Stimulated activated CD4-positive, alpha-beta T cell treated with anti-CD3 and anti-CD28 coated beads, Interleukin-1b, Interleukin-23, amount 100 ng/mL, for 1 hour (primary cell): ENCODE measurements around the gene ANK3.

ENCODE experiments used
- DNase-seq, 2 donors: peaks; one replicate each; pipeline ENCODE4 v3.0.0-alpha.2; 2020; ENCODE audit warnings: low read depth in 2 of 2

ANK3 gene

DNA sequence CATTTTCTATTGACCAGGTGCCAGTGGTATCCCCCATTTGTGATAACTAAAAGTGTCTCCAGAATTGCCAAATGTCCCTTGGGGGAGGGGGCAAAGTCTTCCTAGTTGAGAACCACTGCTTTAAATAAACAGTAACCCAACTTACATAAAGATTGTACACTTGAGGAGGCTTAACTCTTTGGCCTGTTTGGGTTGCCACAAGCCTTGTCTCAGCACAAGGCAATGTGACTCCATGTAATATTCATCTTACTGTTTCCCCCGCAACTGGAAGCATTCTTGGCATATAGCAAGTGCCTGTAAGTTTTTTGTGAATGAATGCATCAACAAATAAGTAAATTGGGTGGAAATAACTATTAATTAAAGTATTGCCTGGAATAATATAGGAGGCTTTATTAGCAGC lies 108.3 kb downstream of the ANK3 start:
- DNase-seq = no peak

- DNase-seq = no peak
These were observed 109.2 kb downstream of the ANK3 start for GRCh38 chr10:60280475-60280874.

DNA sequence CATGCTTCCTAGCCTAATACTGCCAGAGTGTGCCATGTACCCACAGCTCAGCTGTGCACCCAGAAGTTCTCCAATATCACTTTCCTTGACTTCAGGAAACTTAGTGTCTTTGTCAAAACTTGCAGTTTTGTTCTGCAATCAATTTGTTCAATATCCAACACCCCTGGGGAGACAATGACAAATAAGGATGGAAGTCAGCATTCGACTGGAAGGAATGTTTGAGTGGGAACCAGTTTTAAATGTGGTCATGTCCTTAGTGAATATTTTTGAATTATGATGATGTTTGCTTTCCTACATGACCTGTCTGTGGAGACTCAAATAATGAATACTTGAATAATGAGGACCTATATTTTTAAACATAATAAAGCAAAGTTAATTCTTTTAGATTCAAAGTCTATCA lies 112.0 kb downstream of the ANK3 start:
- DNase-seq = no peak

DNA sequence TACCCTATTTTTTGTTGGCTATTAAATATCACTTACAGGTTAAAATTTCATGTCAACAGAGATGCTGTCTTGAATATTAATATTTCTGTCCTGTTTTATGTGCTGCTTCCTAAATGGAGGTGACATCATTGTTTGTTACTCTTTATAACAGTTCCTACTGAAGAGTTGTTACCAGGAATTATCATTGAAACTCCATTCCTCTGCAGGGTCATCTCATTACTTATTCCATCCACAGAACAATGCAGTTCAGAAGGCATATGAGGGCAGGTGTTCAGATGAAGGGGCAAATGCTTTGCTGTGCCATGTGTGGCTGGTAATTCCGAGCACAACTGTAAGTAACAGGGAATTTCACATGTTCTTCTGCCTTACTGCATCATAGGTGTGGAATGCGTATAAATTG lies 113.4 kb downstream of the ANK3 start:
- no peak for DNase-seq

DNA sequence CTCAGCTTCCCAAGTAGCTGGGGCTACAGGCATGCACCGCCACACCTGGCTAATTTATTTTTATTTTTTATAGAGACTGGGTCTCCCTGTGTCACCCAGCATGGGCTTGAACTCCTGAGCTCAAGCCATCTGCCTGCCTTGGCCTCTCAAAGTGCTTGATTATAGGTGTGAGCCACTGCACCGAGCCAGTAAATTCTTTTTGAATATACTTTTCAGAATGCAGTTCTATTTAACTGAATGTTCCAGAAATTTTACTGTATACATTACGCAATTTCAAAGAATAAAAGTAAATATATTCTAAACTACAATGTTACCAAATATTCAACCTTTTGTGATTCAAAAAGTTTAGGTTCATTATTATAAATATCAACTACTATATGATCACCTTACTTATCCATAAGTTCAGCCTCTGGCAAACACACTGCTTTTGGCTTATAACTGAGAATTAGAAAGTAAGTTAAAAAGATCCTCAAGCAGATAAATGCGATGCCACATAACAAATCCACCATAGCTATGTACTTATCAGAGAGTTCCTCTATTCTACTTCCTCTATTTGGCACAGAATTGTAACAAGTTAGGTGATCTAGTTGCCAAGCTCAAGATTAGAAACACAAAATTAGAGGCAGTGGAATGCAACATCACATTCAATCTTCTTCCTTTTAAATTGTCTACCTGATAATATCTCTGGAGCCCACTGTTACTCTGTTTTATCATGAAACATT lies 118.2 kb downstream of the ANK3 start:
- DNase-seq = no peak

DNA sequence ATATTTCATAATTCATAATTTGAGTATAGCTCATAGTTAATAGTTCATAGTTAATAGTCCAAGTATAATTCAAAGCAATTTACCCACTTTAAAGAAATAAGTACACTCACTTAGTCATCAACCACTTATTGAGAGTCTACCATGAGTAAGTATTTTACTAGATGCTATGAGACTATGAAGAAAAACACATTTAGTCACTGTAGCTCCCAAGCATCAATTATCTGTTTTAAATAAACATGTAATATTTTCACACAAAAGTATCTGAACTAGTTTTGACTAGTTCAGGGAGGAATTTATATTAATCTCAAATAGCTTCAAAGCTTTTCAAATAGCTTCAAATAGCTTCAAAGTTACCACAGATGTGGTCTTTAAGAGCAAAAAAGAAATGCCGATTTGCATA lies 119.2 kb downstream of the ANK3 start:
- no peak for DNase-seq

DNA sequence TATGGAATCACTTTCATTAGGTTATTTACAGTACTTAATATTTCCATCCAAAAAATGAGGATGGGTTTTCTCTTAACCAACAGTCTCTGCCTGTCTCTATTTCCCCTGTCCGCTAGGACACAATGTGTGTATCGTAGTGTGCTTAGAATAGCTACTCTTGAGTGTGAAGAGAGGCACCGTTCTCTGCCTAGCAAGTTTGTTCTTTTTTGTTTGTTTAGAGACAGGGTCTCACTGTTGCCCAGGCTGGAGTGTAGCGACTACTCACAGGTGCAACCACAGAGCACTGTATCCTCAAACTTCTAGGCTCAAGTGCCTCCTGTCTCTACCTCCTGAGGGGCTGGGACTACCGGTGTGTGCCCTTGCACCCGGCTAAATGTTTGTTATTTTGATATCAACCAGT lies 121.9 kb downstream of the ANK3 start:
- DNase-seq = no peak

- no peak for DNase-seq
These were observed 123.2 kb downstream of the ANK3 start for GRCh38 chr10:60266513-60266912.

DNA sequence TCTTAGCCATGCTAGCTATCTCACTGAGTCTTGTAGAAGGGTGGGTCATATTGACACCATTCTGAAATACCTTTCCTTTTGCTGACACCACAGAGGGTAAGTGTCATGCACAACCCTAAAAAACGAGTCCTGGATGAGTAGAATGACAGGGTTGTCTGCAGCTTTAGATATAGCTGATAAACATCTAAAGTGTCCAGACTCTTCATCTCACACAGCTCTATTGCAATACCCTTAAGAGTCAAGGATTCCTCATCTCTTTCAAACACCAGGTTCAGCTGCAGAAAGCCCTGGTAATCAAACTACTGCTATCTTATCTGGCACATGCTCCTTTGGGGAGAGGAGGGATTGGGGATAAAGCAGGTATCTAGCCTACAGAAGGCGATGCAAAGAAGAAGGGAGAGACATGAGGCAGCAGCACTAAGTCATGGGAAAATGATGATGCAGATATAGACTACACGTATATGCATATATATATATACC lies 127.0 kb downstream of the ANK3 start:
- no peak for DNase-seq

- no peak for DNase-seq
These were observed 129.4 kb downstream of the ANK3 start for GRCh38 chr10:60260321-60260720.

GRCh38 chr10:60258429-60258797 lies 131.3 kb downstream of the ANK3 start:
- no peak for DNase-seq

GRCh38 chr10:60257767-60258428 lies 131.8 kb downstream of the ANK3 start:
- no peak for DNase-seq

DNA sequence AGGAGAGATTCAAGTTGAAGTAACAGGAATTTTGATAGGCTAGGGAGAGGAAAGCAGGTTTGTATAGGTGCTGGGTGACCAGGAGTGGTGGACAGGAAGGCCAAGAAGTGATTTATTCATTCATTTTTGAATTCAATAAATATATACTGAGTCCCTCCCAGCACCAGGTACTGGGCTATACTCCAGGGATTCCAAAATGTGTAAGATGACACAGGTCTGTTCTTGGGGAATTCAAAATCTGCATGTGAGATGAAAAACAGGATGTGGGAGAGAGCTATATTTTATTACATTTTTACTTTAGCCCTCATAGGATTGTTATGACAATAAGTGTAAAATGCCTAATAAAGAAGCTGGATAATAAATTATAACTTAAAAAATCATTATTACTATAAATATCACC lies 134.9 kb downstream of the ANK3 start:
- no peak for DNase-seq

DNA sequence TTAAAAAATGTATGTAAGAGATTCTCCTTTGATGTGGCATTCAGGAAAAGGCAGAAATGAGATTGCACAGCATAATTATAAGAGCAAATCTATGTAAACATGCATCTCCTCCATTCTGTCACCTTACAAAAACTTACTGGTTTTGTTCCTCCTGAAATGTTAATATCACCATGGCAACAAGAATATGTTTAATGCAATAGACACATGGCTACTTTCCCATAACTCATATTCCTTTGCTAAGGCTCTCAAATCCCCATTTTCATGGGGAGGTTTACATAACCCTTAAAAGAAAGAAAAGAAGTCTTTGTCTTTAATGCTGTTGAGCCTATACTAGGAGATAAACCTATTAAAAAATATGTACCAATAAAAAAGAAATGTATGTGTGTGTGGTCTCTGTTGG lies 136.2 kb downstream of the ANK3 start:
- no peak for DNase-seq

DNA sequence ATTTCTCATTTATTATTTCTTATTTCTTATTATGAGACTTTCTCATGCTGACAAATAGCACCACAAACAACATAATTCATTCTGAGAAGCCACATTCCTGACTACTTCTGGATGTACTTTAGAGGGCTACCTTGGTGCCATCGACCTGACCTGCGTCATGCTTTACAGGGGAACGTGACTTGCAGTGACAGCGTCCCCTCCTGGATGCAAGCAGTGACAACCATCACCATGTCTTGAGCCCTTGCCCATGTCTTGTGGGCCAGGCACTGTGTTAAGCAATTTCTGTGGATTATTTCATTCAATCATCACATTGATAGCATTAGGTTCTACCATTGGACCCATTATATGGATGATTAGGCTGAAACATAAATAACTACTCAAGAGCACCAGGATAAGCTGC lies 137.0 kb downstream of the ANK3 start:
- no peak for DNase-seq

GRCh38 chr10:60246382-60246781 lies 143.3 kb downstream of the ANK3 start:
- no peak for DNase-seq

GRCh38 chr10:60239228-60239627 lies 150.4 kb downstream of the ANK3 start:
- DNase-seq = no peak

DNA sequence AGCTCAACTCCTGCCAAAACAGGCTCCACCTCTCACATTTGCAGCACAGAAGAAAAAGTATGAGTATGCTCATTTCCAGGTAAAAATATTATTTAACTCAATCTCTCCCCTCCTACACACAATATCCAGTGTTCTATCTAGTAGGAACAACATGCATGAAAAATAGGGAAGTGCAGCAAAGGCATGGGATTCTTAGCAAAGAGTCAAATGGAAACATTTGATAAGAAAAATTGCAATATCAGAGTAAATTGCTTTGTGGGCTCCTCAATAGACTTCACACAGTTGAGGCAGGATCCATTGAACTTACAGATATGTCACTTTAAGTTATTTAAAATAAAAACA lies 150.9 kb downstream of the ANK3 start:
- no peak for DNase-seq

DNA sequence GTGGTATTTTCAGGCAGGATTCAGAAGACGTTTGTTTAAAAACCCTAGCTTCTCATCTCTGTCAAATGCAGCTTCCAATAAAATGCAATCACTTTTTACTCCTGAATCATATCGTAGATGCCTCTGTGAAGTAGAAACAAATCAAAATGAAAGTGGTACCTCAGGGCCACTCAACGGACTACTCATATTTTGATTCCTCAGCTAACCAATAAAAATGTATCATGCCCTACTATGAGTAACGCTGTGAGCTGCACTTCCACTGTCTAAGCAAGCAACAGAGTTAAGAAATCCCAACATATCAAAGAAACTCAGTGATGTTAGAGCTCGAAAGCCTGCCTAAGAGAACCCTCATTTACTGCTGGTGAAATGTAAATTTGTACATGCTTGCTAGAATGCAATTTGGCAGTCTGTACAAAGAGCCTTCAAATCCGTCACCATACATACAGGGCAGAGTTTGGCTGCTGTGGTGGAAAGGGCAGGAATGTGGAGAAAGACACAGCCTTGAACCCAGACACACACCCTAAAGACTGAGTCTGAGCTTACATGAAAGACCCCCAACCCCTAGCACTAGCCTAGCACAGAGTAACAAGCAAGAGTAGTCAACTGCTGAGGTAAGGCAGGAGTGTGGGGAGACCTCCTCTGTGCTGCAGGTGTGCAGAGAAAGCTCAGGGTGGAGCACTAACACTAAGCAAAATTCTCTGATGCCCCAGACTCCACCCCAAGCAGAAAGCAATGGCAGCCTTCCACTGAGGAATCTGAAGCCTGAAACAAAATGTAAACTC lies 151.5 kb downstream of the ANK3 start:
- DNase-seq = no peak

DNA sequence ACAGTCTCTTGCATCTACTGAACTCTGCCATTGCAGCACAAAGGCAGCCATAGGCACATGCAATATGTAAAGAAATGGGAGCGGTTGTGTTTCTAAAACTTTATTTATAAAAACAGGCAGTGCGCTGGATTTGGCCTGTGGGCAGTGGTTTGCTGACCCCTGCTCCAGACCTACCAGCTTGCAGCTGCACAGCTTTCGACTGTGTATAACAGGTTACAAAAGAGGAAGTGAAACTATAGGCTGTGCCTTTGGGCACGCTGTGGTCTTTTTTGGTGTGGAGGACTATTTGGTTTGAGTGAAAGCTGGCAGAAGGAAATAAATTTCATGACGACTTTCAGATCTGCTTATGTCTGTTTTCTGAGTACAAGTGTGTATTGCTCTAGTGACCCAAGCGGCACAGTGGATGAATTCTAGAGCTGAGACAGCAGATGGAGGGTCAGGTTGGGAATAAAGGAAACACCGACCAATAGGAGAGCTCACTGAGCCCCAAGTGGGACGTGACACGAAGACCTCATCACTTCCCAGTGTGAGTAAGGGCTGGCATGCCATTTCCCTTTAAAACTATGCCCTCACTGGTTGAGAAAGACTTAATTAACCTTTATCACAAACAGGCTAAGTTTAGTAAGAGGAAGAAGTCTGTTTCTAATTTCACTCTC lies 152.7 kb downstream of the ANK3 start:
- no peak for DNase-seq

- DNase-seq = no peak
These were observed 154.7 kb downstream of the ANK3 start for GRCh38 chr10:60235001-60235400.

GRCh38 chr10:60234551-60234950 lies 155.1 kb downstream of the ANK3 start:
- DNase-seq = no peak
